ENCODE measurements around the gene HPSE2.
"Not testable (repeated sequence)": the region's sequence is repeated elsewhere in the genome, so short reads cannot be mapped to it uniquely, and the experiment has no call there.

HPSE2 gene

DNA sequence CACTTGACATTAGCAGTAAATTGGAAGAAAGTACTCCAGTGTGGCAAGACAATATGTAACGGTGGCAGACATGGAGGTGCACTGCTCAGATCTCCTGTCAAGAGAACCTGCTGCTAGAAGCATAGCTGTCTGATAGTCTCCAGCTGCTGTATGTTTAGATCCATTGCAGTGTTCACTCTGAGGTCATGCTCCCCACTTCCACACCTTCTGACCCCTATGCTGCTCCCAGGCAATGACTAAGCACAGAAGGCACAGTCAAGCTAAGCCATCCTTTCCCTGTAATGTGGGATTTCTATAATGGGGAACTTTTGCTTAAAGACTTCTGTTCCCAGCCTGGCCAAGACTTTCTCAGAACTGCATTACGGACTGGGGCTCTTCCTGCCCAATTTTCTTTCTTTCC lies 315.8 kb downstream of the HPSE2 start:
- DNase-seq (ENCODE audit: low read depth): no peak

DNA sequence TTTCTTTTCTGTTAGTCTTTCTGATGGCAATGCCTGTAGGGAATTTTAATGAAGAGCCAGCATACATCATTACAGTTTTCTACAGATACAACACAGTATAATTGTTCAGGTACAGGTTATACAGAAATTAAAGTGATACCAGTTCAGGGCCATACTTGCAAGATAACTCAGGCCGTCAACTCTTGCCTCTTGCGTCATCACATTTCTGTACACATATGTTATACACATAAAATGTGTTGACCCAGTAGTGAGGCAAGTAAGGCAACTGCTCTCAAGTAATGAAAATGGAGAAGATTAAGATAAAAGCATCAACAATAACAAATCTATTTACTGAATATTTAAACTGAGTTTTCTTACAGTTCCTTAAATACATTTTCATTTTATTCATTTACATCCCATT lies 317.8 kb downstream of the HPSE2 start:
- no peak for DNase-seq (ENCODE audit: low read depth)

DNA sequence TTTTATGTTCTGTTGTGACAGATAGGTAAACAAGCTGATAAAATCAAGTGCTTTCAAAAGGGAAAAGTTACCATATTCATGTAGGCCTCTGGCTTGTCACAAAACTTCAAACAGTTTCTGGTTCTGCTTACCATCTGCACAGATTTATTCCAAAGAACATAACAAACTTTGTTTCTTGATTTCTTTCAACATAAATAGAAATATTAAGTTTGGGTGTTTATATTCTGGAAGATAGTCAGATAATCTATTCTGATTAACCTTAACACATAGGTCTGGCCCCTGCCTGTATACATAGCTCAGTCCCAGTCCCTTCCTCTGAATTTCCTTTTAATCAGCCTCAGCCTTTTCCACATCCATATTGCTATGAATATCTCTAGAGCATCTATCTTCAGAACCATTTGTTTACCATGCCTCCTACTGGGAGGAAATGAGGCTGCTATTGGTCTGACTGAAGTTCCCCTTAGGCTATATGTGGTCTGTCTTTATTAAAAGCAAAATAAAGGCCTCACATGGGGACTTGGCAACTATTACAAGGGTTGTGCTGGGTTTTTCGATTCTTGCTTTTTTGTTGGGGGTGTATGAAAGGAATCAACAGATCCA lies 319.0 kb downstream of the HPSE2 start:
- no peak for DNase-seq (ENCODE audit: low read depth)

DNA sequence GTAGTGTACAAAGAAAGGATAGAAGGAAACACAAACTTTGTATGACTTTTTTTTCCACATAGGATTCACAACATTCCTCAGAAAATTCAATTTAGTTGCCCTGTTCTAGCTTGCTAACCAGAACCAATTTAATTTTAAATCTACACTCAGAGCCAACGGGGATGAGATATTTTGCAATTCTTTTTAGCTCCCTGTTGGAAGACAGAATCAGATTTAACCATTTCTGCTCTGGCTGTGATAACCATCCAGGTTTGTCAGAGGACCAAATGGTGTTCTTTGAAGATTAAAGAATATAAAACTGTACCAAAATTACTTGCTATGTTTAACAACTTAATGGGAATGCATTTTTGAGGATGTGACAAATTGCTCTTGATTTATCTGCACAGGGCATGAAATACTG lies 319.7 kb downstream of the HPSE2 start:
- no peak for DNase-seq (ENCODE audit: low read depth)

DNA sequence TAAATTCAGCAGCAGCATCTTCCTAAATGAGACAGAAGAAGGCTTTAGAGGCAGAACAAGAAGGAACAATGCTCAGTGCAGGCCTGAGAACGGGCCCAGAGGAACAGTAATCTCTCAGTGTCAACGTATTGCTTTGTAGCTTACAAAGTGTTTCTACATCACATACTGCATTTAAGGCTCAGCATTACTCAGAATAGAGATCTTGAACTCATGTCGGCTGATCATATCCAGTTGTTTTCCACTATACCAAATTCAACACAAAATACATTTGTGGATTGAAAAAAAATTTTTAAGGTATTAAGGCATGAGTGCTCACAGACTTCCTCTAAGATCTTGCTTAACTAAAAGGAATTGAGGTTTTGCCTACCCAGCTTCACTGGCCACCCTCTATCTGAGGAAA lies 325.1 kb downstream of the HPSE2 start:
- DNase-seq (ENCODE audit: low read depth): no peak

DNA sequence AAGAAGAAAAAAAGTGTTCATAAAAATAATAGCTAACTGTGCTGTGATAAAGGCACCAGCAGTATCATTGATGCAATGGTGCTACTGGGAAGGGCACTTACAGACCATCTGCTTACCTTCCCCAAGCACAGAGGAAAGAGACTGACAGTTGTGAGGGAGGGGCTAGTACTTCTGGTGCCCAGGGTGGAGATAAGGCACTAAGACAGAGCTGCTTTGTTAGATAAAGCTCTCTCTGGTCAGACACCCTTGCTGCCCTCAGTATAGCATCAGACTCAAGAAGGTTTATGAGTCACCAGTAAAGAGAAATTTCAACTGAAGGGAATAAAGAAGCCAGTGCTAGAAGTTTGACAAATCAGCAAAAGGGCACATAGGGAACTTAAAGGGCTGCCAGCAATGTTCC lies 325.6 kb downstream of the HPSE2 start:
- DNase-seq (ENCODE audit: low read depth): no peak

DNA sequence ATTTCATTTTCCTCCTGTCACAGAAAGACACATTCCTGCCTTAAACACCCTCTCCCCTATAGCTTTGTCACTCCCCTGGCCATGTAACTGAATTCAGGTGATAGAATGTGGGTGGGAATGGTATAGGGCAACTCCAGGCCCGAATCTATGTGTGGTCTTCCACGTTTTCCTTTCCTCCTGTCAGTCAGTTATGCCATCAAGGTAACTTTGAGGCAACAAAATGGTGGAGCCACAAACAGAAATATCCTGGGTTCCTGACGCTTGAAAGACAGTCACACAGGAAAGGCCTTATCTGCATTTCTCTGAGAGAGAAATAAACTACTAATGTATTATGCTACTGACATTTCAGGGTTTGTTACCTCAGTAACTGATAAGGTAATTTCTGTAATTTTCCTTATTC lies 326.8 kb downstream of the HPSE2 start:
- no peak for DNase-seq (ENCODE audit: low read depth)

DNA sequence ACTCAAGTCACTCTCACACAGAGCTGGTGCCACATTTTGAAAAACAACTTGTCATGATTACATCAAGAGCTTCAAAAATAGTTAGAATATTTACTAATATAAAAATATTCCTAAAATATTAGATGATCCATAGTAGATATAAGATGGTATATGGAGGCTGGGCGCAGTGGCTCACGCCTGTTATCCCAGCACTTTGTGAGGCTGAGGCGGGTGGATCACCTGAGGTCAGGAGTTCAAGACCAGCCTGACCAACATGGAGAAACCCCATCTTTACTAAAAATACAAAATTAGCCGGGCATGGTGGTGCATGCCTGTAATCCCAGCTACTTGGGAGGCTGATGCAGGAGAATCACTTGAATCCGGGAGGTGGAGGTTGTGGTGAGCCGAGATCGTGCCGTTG lies 327.4 kb downstream of the HPSE2 start:
- DNase-seq (ENCODE audit: low read depth): not testable (repeated sequence)

DNA sequence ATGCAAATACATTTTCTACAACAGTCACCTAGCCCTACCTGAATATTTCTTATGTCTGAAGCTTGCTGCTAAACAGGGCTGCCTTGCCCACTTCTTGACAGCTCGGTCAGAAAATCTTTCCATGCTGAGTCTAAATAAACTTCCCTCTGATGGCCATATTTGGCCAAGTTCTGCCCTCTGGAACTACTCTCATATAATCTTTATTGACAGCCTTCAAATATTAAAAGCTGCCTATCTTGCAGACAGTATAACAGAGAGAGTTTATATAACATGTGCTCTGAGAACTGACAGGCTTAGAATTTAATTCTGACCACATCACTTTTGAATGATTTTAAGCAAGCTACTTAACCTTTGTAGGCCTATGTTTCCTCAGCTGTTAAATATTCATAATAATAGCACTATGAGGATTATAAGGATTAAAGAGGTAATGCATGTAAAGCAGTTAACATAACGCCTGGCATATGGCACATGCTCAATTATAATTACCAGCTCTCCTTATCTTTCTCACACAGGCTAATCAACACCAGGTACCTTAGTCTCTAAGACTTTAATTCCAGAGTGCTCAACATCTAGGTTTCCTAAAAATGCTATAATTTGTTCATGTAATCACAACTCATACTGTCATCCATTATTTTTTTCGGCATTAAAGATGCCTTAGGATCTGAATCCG lies 334.1 kb downstream of the HPSE2 start:
- DNase-seq (ENCODE audit: low read depth): no peak

DNA sequence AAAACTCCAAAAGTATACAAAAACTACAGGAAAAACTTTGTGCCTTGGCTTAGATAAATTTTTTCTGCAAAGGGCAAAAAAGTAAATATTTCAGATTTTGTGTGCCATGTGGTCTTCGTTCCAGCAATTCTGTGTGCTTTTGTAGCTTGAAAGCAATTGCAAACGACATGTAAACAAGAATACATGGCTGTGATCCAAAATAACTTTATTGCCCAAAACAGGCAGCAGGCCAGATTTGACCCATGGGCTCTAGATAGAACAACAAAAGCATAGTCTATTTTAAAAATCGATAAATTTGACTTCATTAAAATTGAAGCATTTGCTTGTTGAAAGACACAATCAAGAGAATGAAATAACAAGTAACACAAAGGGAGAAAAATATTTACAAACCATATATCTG lies 336.6 kb downstream of the HPSE2 start:
- DNase-seq (ENCODE audit: low read depth): no peak

DNA sequence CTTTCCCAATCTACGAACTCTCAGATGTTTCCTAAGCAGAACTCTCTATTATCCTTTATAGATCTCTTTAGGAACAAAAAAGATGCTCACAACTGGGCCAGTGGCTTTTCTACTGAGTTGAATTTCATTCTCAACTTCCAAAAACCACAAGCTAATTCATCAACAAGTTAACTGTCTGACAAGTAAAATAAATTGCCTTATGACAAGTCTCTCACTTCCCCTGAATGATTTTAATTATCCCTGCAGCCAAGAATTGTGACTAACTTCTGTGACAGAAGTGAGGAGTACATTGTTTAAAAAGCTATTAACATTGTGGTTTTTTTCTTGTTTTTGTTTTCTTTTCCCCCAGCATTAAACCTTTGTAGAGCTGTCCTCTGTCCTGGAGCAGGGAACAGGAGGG lies 343.1 kb downstream of the HPSE2 start:
- no peak for DNase-seq (ENCODE audit: low read depth)

DNA sequence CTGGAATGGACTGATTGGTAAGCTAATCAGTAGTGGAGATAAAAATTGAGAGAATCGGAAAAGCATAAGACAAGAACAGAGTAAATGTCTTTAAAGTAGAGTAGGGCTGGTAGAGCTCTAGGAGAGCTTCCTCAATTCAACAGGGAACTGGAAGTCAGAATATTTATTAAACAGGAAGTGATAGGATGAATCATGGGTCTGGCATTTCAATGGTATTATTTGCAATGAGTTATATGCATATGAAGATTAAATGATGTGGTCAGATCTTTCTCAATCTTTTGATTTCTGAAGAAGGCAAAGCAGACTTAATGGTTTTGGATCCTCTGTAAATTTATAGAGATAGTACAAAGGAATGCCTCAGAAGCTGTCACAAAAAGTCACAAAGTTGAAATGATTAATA lies 349.0 kb downstream of the HPSE2 start:
- DNase-seq (ENCODE audit: low read depth): no peak

DNA sequence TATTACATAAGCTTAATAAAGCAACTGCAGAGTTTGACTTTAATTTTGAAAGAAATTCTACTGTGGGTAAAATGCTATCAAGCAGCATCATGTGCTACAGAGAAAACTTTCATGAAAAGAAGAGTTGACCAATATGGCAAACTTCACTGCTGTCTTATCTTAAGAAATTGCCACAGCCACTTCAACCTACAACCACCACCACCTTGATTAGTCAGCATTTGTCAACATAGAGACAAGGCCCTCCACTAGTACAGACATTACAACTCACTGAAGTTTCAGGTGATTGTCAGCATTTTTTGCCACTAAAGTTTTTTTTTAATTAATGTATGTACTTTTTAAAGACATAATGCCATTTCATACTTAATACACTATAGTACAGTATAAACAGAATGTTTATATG lies 350.3 kb downstream of the HPSE2 start:
- DNase-seq (ENCODE audit: low read depth): no peak

DNA sequence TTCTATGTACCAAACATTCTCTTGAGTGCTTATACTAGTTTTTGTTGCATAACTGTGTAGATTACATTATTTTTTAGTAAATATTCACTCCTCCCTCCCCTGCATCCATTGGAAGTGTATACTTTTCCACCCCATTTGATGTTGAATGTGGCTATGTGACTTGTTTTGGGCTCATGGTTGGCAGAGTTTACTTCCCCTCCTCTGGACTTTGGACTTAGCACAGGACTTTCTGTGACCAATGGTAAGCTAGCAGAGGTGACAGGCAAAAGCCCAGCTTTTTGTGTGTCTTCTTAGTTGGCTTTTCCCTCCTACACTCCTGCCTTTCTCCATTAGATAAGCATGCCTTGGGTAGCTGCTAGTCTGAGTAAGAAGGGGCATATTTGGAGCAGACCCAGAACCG lies 353.9 kb downstream of the HPSE2 start:
- no peak for DNase-seq (ENCODE audit: low read depth)

DNA sequence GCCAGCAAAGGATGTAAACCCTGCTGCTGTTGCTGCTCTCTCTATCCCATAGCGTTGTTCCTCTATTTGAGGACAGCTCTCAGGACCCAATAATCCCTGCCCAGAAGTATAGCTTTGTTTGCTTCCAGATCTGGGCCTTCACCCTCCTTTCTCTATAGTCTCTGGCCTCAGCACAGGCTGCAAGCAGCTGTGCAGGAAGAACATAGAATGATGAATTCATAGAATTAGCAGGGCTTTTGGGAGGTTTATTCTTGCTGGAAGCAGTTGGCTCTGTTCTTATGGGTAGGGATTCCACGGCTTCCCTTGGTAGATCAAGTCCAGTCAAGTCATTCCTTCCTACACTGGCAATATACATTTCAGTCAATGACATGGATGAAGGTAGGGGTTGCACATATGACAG lies 354.7 kb downstream of the HPSE2 start:
- no peak for DNase-seq (ENCODE audit: low read depth)

DNA sequence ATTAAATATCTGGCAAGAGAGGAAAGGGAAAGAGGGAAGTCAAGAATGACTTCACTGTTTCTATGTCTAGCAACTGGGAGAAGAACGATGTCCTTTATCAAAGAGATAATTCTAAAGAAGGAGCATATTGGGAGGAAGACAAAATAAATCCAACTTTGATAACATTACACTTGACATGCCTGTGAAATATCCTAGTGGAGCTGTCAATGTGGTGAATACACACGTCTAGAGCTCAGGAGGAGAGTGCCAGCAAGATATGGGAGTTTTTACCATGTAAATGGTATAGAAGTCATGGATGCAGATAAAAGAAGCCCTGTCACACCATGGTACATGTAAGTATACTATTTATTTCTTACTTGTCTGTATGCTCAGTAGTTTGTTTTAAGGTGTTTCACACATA lies 356.7 kb downstream of the HPSE2 start:
- no peak for DNase-seq (ENCODE audit: low read depth)

DNA sequence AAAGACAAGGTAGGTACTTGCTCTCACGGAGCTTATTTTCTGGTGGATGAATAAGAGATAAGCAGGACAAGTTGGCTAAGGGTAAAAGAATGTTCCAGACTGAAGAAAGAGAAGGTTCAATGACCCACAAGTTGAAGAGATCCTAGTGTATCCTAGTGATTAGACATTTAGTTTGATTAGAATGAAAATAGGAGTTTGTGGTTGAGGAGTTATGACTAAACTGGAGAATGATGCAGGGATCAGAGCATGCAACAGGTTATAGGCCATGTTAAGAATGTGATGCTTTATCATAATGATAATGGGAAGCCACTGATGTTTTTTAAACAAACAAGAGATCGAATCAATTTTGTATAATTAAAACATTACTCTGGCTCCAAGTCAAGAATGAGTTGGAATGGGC lies 357.2 kb downstream of the HPSE2 start:
- DNase-seq (ENCODE audit: low read depth): no peak

DNA sequence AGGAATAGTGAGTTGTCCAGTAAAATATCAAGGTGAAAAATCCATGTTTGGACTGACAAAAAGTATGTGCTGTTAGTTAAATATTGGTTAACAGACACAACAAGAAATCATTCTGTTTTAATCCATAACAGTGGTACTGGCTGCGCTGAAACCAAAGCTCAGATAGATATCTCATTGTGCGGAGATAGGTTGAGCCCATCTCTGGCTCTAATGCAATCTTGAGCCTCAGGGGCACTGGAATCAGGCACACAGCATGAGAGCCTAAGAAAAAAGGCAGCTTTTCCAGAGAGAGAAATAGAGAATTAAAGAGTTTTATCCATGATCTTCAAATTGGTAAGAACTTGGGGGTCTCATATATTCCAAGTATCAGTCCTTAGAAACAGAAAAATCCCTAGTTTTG lies 373.7 kb downstream of the HPSE2 start:
- DNase-seq (ENCODE audit: low read depth): no peak

DNA sequence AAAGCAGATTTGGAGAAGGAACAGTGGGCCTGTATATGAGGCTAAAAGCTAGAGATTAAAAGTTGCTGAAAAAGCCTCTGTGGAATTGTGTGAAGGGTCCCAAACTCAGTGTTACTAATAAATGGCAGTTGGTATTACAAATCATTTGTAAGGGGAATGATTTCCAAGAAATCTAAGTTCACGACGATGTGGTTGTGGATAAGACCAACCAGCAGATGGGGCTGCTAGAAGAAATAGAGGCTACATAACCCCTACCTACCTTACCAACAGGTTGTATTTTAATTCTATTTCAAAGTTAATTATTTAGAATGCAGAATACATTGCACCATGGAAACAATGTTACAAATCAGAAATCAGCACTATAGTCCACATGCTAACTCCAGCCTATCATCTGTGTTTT lies 377.1 kb downstream of the HPSE2 start:
- DNase-seq (ENCODE audit: low read depth): no peak

DNA sequence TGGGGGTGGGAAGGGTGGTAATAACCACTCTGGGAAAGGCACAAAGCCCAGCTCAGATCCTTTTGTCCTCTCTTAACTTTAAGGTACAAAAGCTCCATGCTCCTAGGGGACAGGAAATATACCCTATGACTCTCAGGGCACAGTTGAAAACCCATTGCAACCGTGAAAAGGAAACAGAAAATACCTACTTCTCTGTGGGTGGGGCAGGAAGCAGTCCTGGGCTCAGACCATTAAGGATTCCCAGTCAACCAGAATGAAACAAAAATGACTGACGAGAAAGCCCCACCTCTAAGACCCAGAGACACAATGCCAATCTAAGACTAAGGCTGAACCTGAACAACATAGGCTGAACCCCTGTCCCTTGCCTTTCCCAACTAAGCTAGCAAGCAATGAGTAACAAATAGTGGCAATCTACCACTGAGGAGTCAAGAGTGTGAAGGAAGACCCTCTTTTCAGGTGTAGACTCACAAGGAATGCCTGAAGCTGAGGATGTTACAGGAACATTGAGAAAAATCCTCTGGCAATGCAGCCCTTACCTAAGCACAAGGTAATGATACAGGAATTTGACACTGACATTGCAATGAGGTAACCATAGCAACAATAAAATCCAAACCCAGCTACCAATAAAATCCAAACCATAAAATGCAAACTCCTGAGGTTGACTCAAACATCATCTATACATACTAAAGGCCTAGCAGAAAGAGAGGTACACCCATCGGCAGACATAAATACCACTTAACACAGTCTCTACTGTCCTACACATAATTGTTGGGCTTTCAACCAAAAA lies 380.1 kb downstream of the HPSE2 start:
- DNase-seq (ENCODE audit: low read depth): no peak

DNA sequence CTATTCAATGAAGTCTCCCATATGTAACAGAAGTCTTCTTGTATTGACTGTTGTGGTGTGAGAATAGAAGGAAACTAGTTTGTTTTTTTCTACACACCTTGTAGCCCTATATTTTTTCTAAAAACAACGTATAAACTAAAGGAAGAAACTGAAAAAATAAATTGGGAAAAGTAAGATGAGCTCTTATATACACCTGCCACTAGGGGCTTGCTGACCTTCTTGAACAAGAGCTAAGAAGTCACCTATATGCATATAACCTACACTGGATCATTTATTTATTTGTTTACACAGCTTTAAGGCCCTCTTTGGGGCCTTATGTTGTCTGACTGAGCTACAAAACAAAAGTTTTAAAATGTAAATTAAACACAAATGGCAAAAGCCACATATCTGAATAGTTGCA lies 383.0 kb downstream of the HPSE2 start:
- DNase-seq (ENCODE audit: low read depth): no peak

DNA sequence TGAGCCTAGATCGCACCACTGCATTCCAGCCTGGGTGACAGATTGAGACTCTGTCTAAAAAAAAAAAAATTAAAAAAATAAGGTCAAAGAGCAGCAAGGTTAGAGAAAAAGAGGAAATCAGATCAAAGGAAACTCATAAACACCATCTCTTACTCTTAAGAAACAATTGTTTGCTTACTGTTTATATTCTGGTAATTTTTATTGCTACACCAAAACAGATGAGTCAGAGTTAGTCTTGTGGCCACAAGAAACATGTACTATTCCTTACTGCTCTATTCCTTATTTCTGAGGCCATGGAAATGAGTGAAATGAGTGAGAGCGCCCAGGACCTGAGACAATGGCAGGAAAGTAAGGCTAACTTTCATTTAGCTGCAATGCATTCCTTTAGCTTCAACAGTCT lies 387.3 kb downstream of the HPSE2 start:
- DNase-seq (ENCODE audit: low read depth): no peak

DNA sequence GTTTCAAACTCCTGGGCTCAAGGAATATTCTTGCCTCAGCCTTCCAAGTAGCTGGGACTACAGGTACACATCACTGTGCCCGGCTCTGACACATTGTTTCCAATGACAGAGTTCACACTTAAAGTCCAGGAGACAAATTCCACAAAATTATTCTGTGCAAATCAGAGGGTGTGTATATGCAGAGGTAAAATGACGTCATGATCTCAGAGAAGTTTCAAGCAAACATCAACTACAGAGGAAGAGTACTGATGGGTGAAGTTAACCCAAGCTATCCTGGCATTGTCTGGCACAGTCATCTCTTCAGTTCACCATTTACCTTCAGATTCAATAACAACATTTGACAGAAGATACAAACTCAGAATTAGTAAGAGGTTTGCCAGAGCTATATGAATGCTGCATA lies 388.9 kb downstream of the HPSE2 start:
- no peak for DNase-seq (ENCODE audit: low read depth)

DNA sequence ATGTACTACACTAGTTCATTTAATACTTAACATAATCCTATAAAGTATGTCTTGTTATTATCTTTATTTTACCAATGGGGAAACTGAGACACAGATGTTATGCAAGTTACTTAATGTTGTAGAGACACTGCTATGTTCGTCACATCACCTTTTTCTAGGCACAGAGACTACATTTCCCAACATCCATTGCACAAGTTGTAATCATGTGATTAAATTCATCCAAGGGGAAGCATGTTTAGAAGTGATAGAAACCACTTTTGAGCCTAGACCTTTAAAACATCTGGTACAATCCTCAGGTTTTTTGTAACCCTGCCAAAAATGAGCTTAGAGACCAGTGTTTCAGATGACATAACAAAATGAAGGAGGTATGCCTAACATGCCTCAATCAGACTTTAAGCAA lies 402.1 kb downstream of the HPSE2 start:
- DNase-seq (ENCODE audit: low read depth): no peak
